Astrocyte (in vitro differentiated cells and primary cell): Measurements from ENCODE around the gene DARS1. TPM values are rescaled to one million over a fixed set of nuclear protein-coding genes. Genes with fewer than 3 reads are reported as not detected.

Experiments
- DNase-seq: peaks from one replicate; pipeline ENCODE4 v3.0.0-alpha.2; 2010; ENCODE audit warnings: low read depth
- FAIRE-seq: peaks from 2 replicates; lab custom pipeline; 2011; peaks lifted over from hg19 to GRCh38; lab: Jason Lieb, UNC
- H2AFZ ChIP-seq: 2 replicates; pipeline ENCODE4 v1.6.0; 2012; ENCODE audit warnings: low read depth, low read length, inconsistent platforms
- H3K27ac ChIP-seq: 2 replicates; pipeline ENCODE4 v1.5.1; 2011; ENCODE audit warnings: low read depth, low read length, inconsistent platforms
- H3K27me3 ChIP-seq: 2 replicates; pipeline ENCODE4 v1.6.0; 2011; ENCODE audit warnings: low read length, inconsistent platforms; ENCODE audit not compliant: insufficient read depth
- H3K36me3 ChIP-seq: 2 replicates; pipeline ENCODE4 v1.5.1; 2011; ENCODE audit warnings: low read length, inconsistent platforms; ENCODE audit not compliant: insufficient read depth
- H3K4me1 ChIP-seq: 2 replicates; pipeline ENCODE4 v1.5.1; 2011; ENCODE audit warnings: low read length, inconsistent platforms; ENCODE audit not compliant: insufficient read depth
- H3K4me2 ChIP-seq: 2 replicates; pipeline ENCODE4 v1.6.0; 2012; ENCODE audit warnings: low read length, inconsistent platforms
- H3K4me3 ChIP-seq: 2 replicates; pipeline ENCODE4 v1.5.1; 2011; ENCODE audit warnings: low read depth, mild to moderate bottlenecking, low read length, inconsistent platforms; ENCODE audit not compliant: insufficient read depth
- H3K79me2 ChIP-seq: 2 replicates; pipeline ENCODE4 v1.6.0; 2012; ENCODE audit warnings: mild to moderate bottlenecking, low read length, inconsistent platforms; ENCODE audit not compliant: insufficient read depth
- H3K9ac ChIP-seq: 2 replicates; pipeline ENCODE4 v1.6.0; 2012; ENCODE audit warnings: mild to moderate bottlenecking, low read length, inconsistent platforms
- H3K9me3 ChIP-seq: 2 replicates; pipeline ENCODE4 v1.5.1; 2012; ENCODE audit warnings: low read depth, mild to moderate bottlenecking, low read length, inconsistent platforms; ENCODE audit not compliant: insufficient read depth
- H4K20me1 ChIP-seq: 2 replicates; pipeline ENCODE4 v1.6.0; 2012; ENCODE audit warnings: low read length, inconsistent platforms; ENCODE audit not compliant: insufficient read depth
- H3K27ac Mint-ChIP-seq: one replicate; pipeline ENCODE4 v1.8.0; 2021; ENCODE audit warnings: mild to moderate bottlenecking, mixed read lengths; ENCODE audit not compliant: unreplicated experiment
- H3K27me3 Mint-ChIP-seq: one replicate; pipeline ENCODE4 v1.8.0; 2021; ENCODE audit warnings: low read depth, mixed read lengths; ENCODE audit not compliant: unreplicated experiment
- H3K36me3 Mint-ChIP-seq: one replicate; pipeline ENCODE4 v1.8.0; 2021; ENCODE audit warnings: low read depth, mixed read lengths; ENCODE audit not compliant: unreplicated experiment
- H3K4me1 Mint-ChIP-seq: one replicate; pipeline ENCODE4 v1.8.0; 2021; ENCODE audit warnings: low read depth, mixed read lengths; ENCODE audit not compliant: unreplicated experiment
- H3K4me3 Mint-ChIP-seq: one replicate; pipeline ENCODE4 v1.8.0; 2021; ENCODE audit warnings: mild to moderate bottlenecking, moderate library complexity, mixed read lengths; ENCODE audit not compliant: unreplicated experiment
- H3K9me3 Mint-ChIP-seq: one replicate; pipeline ENCODE4 v1.8.0; 2021; ENCODE audit warnings: mild to moderate bottlenecking, mixed read lengths; ENCODE audit not compliant: unreplicated experiment
- CTCF ChIP-seq: IDR thresholded peaks from 2 replicates; pipeline ENCODE4 v1.5.1; 2011; ENCODE audit warnings: low read depth, mild to moderate bottlenecking, inconsistent platforms, low read length, moderate library complexity; ENCODE audit not compliant: insufficient read depth
- EZH2 ChIP-seq: IDR thresholded peaks from 2 replicates; pipeline ENCODE4 v1.6.1; 2012; ENCODE audit warnings: mild to moderate bottlenecking, low read length, inconsistent platforms; ENCODE audit not compliant: insufficient read depth
- total RNA-seq: library from RNA; stranded (reverse); gene quantifications from 2 replicates; pipeline ENCODE4 v1.2.1, GENCODE V29; 2021

DARS1 gene
- total RNA-seq, 1 donor from 2014 or later, result 37.9 TPM

- FAIRE-seq (no peak), DNase-seq (no peak)
- Mint-ChIP-seq H3K4me1 (no peaks in the 10 kb centered on the region), H3K27ac (no peak overlapping the region), H3K9me3 (no peaks in the 10 kb centered on the region), H3K4me3 (no peak overlapping the region), H3K27me3 (no peaks in the 10 kb centered on the region), H3K36me3 (peaks cover 2% of the 10 kb centered on the region)
- no peaks in the 10 kb centered on the region for H3K27me3 ChIP-seq
- H3K36me3 ChIP-seq, result peaks cover 35% of the 10 kb centered on the region
- H3K4me2 ChIP-seq, result no peak overlapping the region
- H3K4me1 ChIP-seq, result no peaks in the 10 kb centered on the region
- no peak overlapping the region for H2AFZ ChIP-seq
- H3K79me2 ChIP-seq, result no peaks in the 10 kb centered on the region
- no peak overlapping the region for H3K27ac ChIP-seq
- no peak overlapping the region for H3K4me3 ChIP-seq
- no peaks in the 10 kb centered on the region for H3K9me3 ChIP-seq
- no peaks in the 10 kb centered on the region for H4K20me1 ChIP-seq
- H3K9ac ChIP-seq, result no peak overlapping the region
- TF ChIP-seq EZH2 (no peak), CTCF (no peak)
These were observed 122.2 kb downstream of the DARS1 start for GRCh38 chr2:135863233-135863632.

- H3K27me3 Mint-ChIP-seq, result no peaks in the 10 kb centered on the region
- H3K27ac Mint-ChIP-seq, result no peak overlapping the region
These were observed 122.7 kb downstream of the DARS1 start for GRCh38 chr2:135862718-135863117.

More at GRCh38 chr2:135862718-135863117, 122.7 kb downstream of the DARS1 start:
- Histone ChIP-seq H3K27me3 (no peaks in the 10 kb centered on the region), H3K4me1 (no peaks in the 10 kb centered on the region), H4K20me1 (no peaks in the 10 kb centered on the region), H3K4me2 (no peak overlapping the region), H3K4me3 (no peak overlapping the region), H2AFZ (no peak overlapping the region), H3K27ac (no peak overlapping the region), H3K36me3 (peaks cover 35% of the 10 kb centered on the region), H3K9me3 (no peaks in the 10 kb centered on the region), H3K79me2 (no peaks in the 10 kb centered on the region), H3K9ac (no peak overlapping the region)
- H3K4me3 Mint-ChIP-seq, result no peak overlapping the region
- H3K4me1 Mint-ChIP-seq, result no peaks in the 10 kb centered on the region
- TF ChIP-seq CTCF, result no peak
- TF ChIP-seq EZH2, result no peak
- FAIRE-seq, result peak; percentile 45
- no peaks in the 10 kb centered on the region for H3K9me3 Mint-ChIP-seq
- DNase-seq, result no peak
- peaks cover 2% of the 10 kb centered on the region for H3K36me3 Mint-ChIP-seq

Other genes starting within 250 kb of the DARS1 start
- 78.3 and 79.4 TPM in 2 replicates for gene UBXN4, start 243.8 kb downstream of the DARS1 start, total RNA-seq
- not detected in 2 replicates for gene LCT, start 148.4 kb downstream of the DARS1 start, total RNA-seq
- 7.8 and 9.5 TPM in 2 replicates for gene MCM6, start 109.2 kb downstream of the DARS1 start, total RNA-seq
- gene CXCR4, start 132.5 kb upstream of the DARS1 start, total RNA-seq, result 2.8 and 4.1 TPM in 2 replicates